Measurements from ENCODE around the gene MAP3K20. TPM values are rescaled to one million over a fixed set of nuclear protein-coding genes. Genes with fewer than 3 reads are reported as not detected.

Gene MAP3K20
- total RNA-seq, 1 donor from 2014 or later, result 18.0 TPM

DNA sequence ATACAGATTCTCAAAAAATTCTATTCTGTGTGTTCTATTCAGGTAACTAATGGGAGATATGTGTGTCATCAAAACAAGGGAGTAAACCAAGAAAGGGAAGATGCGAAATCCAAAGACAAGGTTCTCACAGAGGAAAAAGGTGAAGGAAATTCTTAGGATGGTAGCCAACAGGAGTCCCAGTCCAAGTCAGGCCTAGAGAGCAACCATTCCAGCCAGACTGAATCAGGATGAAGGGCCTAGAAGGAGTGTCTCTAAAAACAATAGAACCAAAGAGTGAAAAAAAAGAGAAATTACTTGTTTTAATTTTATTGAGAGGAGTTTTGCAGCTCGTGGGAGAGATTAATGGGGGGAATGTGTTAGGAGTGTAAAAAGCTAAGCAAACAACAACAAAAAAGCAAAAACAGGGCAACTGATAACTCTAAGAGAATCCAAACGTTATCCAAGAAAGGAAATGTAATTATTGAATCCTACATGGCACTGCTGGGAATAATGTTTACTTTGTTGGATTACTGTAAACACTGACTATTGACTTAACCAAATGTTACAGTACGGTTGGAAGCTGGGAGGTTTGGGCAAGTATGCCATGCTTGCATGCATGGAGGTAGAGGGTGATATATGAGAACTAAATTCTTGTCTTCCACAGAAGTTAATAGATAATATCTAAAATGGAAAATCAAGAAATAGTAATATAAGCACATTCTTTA, 12.3 kb downstream of the MAP3K20 start:
- H3K36me3 Mint-ChIP-seq, result peaks cover 2% of the 10 kb centered on the region
- Histone ChIP-seq H3K9me3 (ENCODE audit: low read depth) (no peaks in the 10 kb centered on the region), H3K4me2 (no peak overlapping the region), H2AFZ (replicated peaks) (no peak overlapping the region), H4K20me1 (ENCODE audit: low read depth) (no peaks in the 10 kb centered on the region), H3F3A (ENCODE audit: low read depth) (no peaks in the 10 kb centered on the region), H3K79me2 (ENCODE audit: low read depth) (no peaks in the 10 kb centered on the region), H3K36me3 (no peaks in the 10 kb centered on the region), H3K4me3 (no peak overlapping the region), H3K9ac (no peak overlapping the region), H3K27ac (no peak overlapping the region), H3K27me3 (no peaks in the 10 kb centered on the region), H3K4me1 (no peaks in the 10 kb centered on the region)
- no peak for DNase-seq (ENCODE audit: low spot score)
- H3K27me3 Mint-ChIP-seq (ENCODE audit: insufficient read depth, low read depth), result no peaks in the 10 kb centered on the region
- no peak overlapping the region for H3K27ac Mint-ChIP-seq
- H3K4me3 Mint-ChIP-seq, result no peak overlapping the region
- no peak for TF ChIP-seq EZH2 (IDR thresholded peaks at IDR 0.05)
- TF ChIP-seq, protein P1, sequence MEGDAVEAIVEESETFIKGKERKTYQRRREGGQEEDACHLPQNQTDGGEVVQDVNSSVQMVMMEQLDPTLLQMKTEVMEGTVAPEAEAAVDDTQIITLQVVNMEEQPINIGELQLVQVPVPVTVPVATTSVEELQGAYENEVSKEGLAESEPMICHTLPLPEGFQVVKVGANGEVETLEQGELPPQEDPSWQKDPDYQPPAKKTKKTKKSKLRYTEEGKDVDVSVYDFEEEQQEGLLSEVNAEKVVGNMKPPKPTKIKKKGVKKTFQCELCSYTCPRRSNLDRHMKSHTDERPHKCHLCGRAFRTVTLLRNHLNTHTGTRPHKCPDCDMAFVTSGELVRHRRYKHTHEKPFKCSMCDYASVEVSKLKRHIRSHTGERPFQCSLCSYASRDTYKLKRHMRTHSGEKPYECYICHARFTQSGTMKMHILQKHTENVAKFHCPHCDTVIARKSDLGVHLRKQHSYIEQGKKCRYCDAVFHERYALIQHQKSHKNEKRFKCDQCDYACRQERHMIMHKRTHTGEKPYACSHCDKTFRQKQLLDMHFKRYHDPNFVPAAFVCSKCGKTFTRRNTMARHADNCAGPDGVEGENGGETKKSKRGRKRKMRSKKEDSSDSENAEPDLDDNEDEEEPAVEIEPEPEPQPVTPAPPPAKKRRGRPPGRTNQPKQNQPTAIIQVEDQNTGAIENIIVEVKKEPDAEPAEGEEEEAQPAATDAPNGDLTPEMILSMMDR (IDR thresholded peaks at IDR 0.05), result no peak
- no peak for TF ChIP-seq EZH2phosphoT487 (IDR thresholded peaks at IDR 0.05)
- no peaks in the 10 kb centered on the region for H3K9me3 Mint-ChIP-seq
- H3K4me1 Mint-ChIP-seq, result peaks cover 21% of the 10 kb centered on the region

GRCh38 chr2:173090276-173090877, 14.7 kb downstream of the MAP3K20 start:
- peak; percentile 11 for DNase-seq (ENCODE audit: low spot score)
- Mint-ChIP-seq H3K4me3 (no peak overlapping the region), H3K9me3 (no peaks in the 10 kb centered on the region), H3K27me3 (ENCODE audit: insufficient read depth, low read depth) (no peaks in the 10 kb centered on the region), H3K4me1 (peaks cover 21% of the 10 kb centered on the region), H3K36me3 (peaks cover 6% of the 10 kb centered on the region), H3K27ac (peak overlapping the region; percentile 12)
- no peaks in the 10 kb centered on the region for H3K36me3 ChIP-seq
- H3K9me3 ChIP-seq (ENCODE audit: low read depth), result no peaks in the 10 kb centered on the region
- H3F3A ChIP-seq (ENCODE audit: low read depth), result no peaks in the 10 kb centered on the region
- H3K27ac ChIP-seq, result no peak overlapping the region
- no peaks in the 10 kb centered on the region for H3K4me1 ChIP-seq
- no peaks in the 10 kb centered on the region for H3K79me2 ChIP-seq (ENCODE audit: low read depth)
- H2AFZ ChIP-seq (replicated peaks), result no peak overlapping the region
- no peaks in the 10 kb centered on the region for H4K20me1 ChIP-seq (ENCODE audit: low read depth)
- no peak overlapping the region for H3K4me2 ChIP-seq
- no peaks in the 10 kb centered on the region for H3K27me3 ChIP-seq
- H3K4me3 ChIP-seq, result no peak overlapping the region
- TF ChIP-seq, protein P1 (IDR thresholded peaks at IDR 0.05), result no peak
- TF ChIP-seq EZH2 (IDR thresholded peaks at IDR 0.05) (no peak), EZH2phosphoT487 (IDR thresholded peaks at IDR 0.05) (no peak)
- H3K9ac ChIP-seq, result no peak overlapping the region

- no peak for DNase-seq (ENCODE audit: low spot score)
- Mint-ChIP-seq H3K4me1 (peaks cover 21% of the 10 kb centered on the region), H3K9me3 (no peaks in the 10 kb centered on the region), H3K27me3 (ENCODE audit: insufficient read depth, low read depth) (no peaks in the 10 kb centered on the region), H3K36me3 (peaks cover 6% of the 10 kb centered on the region), H3K4me3 (no peak overlapping the region), H3K27ac (no peak overlapping the region)
- H3K4me1 ChIP-seq, result no peaks in the 10 kb centered on the region
- no peaks in the 10 kb centered on the region for H4K20me1 ChIP-seq (ENCODE audit: low read depth)
- no peak overlapping the region for H3K4me2 ChIP-seq
- no peaks in the 10 kb centered on the region for H3F3A ChIP-seq (ENCODE audit: low read depth)
- H3K27ac ChIP-seq, result no peak overlapping the region
- H2AFZ ChIP-seq (replicated peaks), result no peak overlapping the region
- no peaks in the 10 kb centered on the region for H3K36me3 ChIP-seq
- H3K4me3 ChIP-seq, result no peak overlapping the region
- H3K9ac ChIP-seq, result no peak overlapping the region
- H3K9me3 ChIP-seq (ENCODE audit: low read depth), result no peaks in the 10 kb centered on the region
- TF ChIP-seq EZH2 (IDR thresholded peaks at IDR 0.05), result no peak
- TF ChIP-seq, protein P1 (IDR thresholded peaks at IDR 0.05), result peak; percentile 45
- no peaks in the 10 kb centered on the region for H3K79me2 ChIP-seq (ENCODE audit: low read depth)
- H3K27me3 ChIP-seq, result no peaks in the 10 kb centered on the region
Measured at GRCh38 chr2:173090973-173091660, 15.5 kb downstream of the MAP3K20 start.

Measured in neural progenitor cell (in vitro differentiated cells).